Panc1 (cell line): ENCODE measurements around the gene RBP4. TPM values are rescaled to one million over a fixed set of nuclear protein-coding genes. Genes with fewer than 3 reads are reported as not detected.
"Not testable (repeated sequence)": the region's sequence is repeated elsewhere in the genome, so short reads cannot be mapped to it uniquely, and the experiment has no call there.

Source experiments
- ATAC-seq: fragments of 200-7000 bp; cut with Tn5 transposase; 2 replicates; pipeline ENCODE4 v1.9.1; 2020; ENCODE audit warnings: mild to moderate bottlenecking, moderate library complexity
- BruUV-seq: library from RNA; stranded (reverse); fragments of 400-500 nt; replicated peaks from 2 replicates; lab custom pipeline; 2021; lab: Mats Ljungman, UMichigan
- CTCF ChIA-PET: fragments of 300-600 bp; sonication (Branson Sonifier 250); formaldehyde crosslinking; loops from one replicate; lab custom pipeline; 2022; ENCODE audit warnings: antibody characterized with exemption; lab: Charles Lee
- POLR2A ChIA-PET: fragments of 300-600 bp; sonication (Branson Sonifier 250); formaldehyde crosslinking; loops from one replicate; lab custom pipeline; 2022; ENCODE audit warnings: antibody characterized with exemption; lab: Charles Lee
- DNase-seq: peaks from one replicate; pipeline ENCODE4 v3.0.0-alpha.2; 2010; ENCODE audit warnings: low read depth, low spot score
- H3K27ac ChIP-seq: 2 replicates; pipeline ENCODE4 v1.5.1; 2011; ENCODE audit warnings: mild to moderate bottlenecking, low read length, inconsistent platforms
- H3K27me3 ChIP-seq: fragments of 200-500 bp; sonication (Bioruptor generic); 2 replicates; pipeline ENCODE4 v1.6.0; 2014; ENCODE audit warnings: low read length, inconsistent platforms; ENCODE audit not compliant: control insufficient read depth, insufficient read depth
- H3K36me3 ChIP-seq: fragments of 200-500 bp; sonication (Bioruptor generic); 2 replicates; pipeline ENCODE4 v1.5.1; 2014; ENCODE audit warnings: inconsistent platforms, mild to moderate bottlenecking, low read length, moderate library complexity; ENCODE audit not compliant: control insufficient read depth, insufficient read depth
- H3K4me1 ChIP-seq: 2 replicates; pipeline ENCODE4 v1.5.1; 2011; ENCODE audit warnings: inconsistent platforms, mild to moderate bottlenecking, low read length, moderate library complexity; ENCODE audit not compliant: control insufficient read depth, insufficient read depth
- H3K4me3 ChIP-seq, 2 experiments: 2 replicates each; pipeline ENCODE4 v1.5.1; 2011 to 2012; ENCODE audit warnings: low read depth in 2 of 2, low read length in 2 of 2, mild to moderate bottlenecking in 2 of 2, inconsistent platforms in 1 of 2, moderate library complexity in 1 of 2
- H3K9me3 ChIP-seq: fragments of 200-500 bp; sonication (Bioruptor generic); 2 replicates; pipeline ENCODE4 v1.5.1; 2014; ENCODE audit warnings: low read depth, mild to moderate bottlenecking, inconsistent platforms, low read length, moderate library complexity; ENCODE audit not compliant: control insufficient read depth, insufficient read depth
- POLR2AphosphoS5 ChIP-seq: IDR thresholded peaks from 2 replicates; pipeline ENCODE4 v1.6.1; 2012; ENCODE audit warnings: mild to moderate bottlenecking, low read depth, low read length, moderate library complexity
- SIN3A ChIP-seq: IDR thresholded peaks from 2 replicates; pipeline ENCODE4 v1.6.1; 2012; ENCODE audit warnings: low read depth, mild to moderate bottlenecking, low read length, moderate library complexity, borderline replicate concordance; ENCODE audit not compliant: insufficient read depth
- TCF7L2 ChIP-seq: IDR thresholded peaks from 2 replicates; pipeline ENCODE4 v1.6.1; 2011; ENCODE audit warnings: mild to moderate bottlenecking, low read depth, low read length, inconsistent platforms
- in situ Hi-C: cut with HindIII; loops from 2 replicates; pipeline ENCODE4 v1.10.0; 2016; ENCODE audit warnings: low sequenced_read_pairs, low pct_unique_long_range_greater_than_20kb
- intact Hi-C: fragments of 100-400 bp; cut with micrococcal nuclease; formaldehyde crosslinking; loops from one replicate; pipeline ENCODE4 v1.10.0; 2022; ENCODE audit not compliant: unreplicated experiment
- total RNA-seq: library from RNA; stranded (reverse); gene quantifications from one replicate; pipeline ENCODE4 v1.2.1, GENCODE V29; 2021; ENCODE audit not compliant: unreplicated experiment
- TF ChIP-seq, protein P1 (sequence below), 2 experiments: IDR thresholded peaks; 2 replicates each; pipeline ENCODE4 v1.6.1; 2011 to 2012; ENCODE audit warnings: low read depth in 2 of 2, control low read depth in 1 of 2, low read length in 1 of 2, mild to moderate bottlenecking in 1 of 2, moderate library complexity in 1 of 2; ENCODE audit not compliant: insufficient read depth in 1 of 2
- TF ChIP-seq, protein P2 (sequence below): fragments of 450-650 bp; IDR thresholded peaks from 2 replicates; pipeline ENCODE4 v1.5.1; 2017; ENCODE audit warnings: mild to moderate bottlenecking

RBP4 gene
- total RNA-seq, 1 experiment from 2014 or later, result 6.9 TPM

DNA sequence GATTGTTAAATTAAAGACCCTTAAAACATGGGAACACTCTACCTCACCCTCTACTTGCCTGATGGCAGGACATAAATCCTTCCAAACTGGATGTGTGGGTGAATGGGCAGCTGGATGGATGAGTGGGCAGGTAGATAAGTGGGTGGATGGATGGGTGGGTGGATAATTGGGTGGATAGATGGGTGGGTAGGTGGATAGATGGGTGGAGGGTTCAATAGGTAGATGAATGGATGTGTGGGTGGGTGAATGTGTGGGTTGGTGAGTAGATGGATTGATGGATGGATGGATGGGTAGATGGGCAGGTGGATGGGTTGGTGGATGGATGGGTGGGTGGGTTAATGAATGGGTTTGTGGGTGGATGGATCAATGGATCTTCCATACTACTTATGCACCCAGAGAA, 53.5 kb downstream of the RBP4 start:
- Histone ChIP-seq H3K27me3 (no peaks in the 10 kb centered on the region; the same call in 1 of the 2 replicates), H3K36me3 (no peaks in the 10 kb centered on the region), H3K27ac (no peak overlapping the region), H3K9me3 (no peaks in the 10 kb centered on the region), H3K4me1 (no peaks in the 10 kb centered on the region), H3K4me3 (no peak overlapping the region)
- intact Hi-C loops, result no loop called here
- in situ Hi-C loops, result no loop called here
- POLR2A ChIA-PET, result no interaction called here
- ATAC-seq (no peak), DNase-seq (no peak)
- CTCF ChIA-PET, result no interaction called here
- TF ChIP-seq TCF7L2 (no peak), SIN3A (no peak), POLR2AphosphoS5 (no peak)
- TF ChIP-seq, protein P1, sequence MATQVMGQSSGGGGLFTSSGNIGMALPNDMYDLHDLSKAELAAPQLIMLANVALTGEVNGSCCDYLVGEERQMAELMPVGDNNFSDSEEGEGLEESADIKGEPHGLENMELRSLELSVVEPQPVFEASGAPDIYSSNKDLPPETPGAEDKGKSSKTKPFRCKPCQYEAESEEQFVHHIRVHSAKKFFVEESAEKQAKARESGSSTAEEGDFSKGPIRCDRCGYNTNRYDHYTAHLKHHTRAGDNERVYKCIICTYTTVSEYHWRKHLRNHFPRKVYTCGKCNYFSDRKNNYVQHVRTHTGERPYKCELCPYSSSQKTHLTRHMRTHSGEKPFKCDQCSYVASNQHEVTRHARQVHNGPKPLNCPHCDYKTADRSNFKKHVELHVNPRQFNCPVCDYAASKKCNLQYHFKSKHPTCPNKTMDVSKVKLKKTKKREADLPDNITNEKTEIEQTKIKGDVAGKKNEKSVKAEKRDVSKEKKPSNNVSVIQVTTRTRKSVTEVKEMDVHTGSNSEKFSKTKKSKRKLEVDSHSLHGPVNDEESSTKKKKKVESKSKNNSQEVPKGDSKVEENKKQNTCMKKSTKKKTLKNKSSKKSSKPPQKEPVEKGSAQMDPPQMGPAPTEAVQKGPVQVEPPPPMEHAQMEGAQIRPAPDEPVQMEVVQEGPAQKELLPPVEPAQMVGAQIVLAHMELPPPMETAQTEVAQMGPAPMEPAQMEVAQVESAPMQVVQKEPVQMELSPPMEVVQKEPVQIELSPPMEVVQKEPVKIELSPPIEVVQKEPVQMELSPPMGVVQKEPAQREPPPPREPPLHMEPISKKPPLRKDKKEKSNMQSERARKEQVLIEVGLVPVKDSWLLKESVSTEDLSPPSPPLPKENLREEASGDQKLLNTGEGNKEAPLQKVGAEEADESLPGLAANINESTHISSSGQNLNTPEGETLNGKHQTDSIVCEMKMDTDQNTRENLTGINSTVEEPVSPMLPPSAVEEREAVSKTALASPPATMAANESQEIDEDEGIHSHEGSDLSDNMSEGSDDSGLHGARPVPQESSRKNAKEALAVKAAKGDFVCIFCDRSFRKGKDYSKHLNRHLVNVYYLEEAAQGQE (IDR thresholded peaks at IDR 0.05; ENCODE audit: insufficient read depth in 1 of 2, low read depth in 2 of 2, low read length in 1 of 2), result no peak
- TF ChIP-seq, protein P2, sequence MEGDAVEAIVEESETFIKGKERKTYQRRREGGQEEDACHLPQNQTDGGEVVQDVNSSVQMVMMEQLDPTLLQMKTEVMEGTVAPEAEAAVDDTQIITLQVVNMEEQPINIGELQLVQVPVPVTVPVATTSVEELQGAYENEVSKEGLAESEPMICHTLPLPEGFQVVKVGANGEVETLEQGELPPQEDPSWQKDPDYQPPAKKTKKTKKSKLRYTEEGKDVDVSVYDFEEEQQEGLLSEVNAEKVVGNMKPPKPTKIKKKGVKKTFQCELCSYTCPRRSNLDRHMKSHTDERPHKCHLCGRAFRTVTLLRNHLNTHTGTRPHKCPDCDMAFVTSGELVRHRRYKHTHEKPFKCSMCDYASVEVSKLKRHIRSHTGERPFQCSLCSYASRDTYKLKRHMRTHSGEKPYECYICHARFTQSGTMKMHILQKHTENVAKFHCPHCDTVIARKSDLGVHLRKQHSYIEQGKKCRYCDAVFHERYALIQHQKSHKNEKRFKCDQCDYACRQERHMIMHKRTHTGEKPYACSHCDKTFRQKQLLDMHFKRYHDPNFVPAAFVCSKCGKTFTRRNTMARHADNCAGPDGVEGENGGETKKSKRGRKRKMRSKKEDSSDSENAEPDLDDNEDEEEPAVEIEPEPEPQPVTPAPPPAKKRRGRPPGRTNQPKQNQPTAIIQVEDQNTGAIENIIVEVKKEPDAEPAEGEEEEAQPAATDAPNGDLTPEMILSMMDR, result no peak
- no TSS peak for BruUV-seq

DNA sequence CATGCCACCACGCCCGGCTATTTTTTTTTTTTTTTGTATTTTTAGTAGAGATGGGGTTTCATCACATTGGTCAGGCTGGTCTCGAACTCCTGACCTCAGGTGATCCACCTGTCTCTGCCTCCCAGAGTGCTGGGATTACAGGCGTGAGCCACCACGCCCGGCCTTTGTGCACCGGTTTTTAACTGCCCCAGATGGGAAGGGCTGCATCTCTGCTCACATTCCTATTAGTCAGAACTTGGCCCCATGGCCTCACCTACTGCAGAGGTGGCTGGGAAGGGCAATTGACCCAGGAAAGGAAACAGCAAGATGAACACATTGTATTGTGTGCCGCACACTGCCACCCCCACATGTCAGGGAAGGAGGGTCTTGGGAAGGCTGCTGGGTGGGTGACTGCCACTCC, 54.0 kb downstream of the RBP4 start:
- in situ Hi-C loops, H3K9me3 ChIP-seq, H3K36me3 ChIP-seq, DNase-seq, POLR2A ChIA-PET, BruUV-seq, intact Hi-C loops, H3K4me1 ChIP-seq, H3K27ac ChIP-seq, ATAC-seq, H3K4me3 ChIP-seq, H3K27me3 ChIP-seq, CTCF ChIA-PET: not testable (repeated sequence)

DNA sequence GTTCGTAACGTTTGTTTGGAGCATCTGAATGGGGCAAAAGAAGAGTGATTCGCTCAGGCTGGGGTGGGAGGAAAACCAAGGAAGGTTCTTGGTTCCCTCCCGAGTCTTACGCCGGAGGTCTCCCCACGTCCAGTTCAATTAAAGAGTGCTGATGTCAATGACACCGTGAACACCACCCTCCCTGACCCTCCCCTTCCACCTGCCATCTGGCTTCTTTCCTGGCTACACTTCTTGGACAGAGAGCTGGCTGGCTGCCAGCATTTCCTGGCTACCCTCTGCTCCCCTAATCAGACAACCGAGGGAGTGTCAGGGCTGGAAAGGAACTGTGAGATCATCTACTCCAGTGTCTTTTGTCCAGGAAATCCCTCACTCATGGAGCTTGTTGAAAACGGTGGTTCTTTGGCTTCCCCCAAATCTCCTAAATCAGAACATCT, 58.7 kb downstream of the RBP4 start:
- H3K27me3 ChIP-seq, result no peaks in the 10 kb centered on the region; the same call in 1 of the 2 replicates
- no peak for DNase-seq
- no TSS peak for BruUV-seq
- peak; percentile 44 for ATAC-seq
- in situ Hi-C loops (no loop called here), intact Hi-C loops (no loop called here)
- H3K4me1 ChIP-seq, result no peaks in the 10 kb centered on the region
- ChIA-PET POLR2A (no interaction called here), CTCF (no interaction called here)
- TF ChIP-seq, protein P1 (IDR thresholded peaks at IDR 0.05; ENCODE audit: insufficient read depth in 1 of 2, low read depth in 2 of 2, low read length in 1 of 2), result no peak
- TF ChIP-seq TCF7L2, result no peak
- TF ChIP-seq, protein P2, result peak; percentile 33
- TF ChIP-seq SIN3A, result no peak
- no peak overlapping the region; a peak in 1 of 4 replicates for H3K4me3 ChIP-seq
- no peaks in the 10 kb centered on the region for H3K36me3 ChIP-seq
- no peak overlapping the region for H3K27ac ChIP-seq
- no peaks in the 10 kb centered on the region for H3K9me3 ChIP-seq
